ENCODE results near the gene ASB13. TPM values are rescaled to one million over a fixed set of nuclear protein-coding genes. Genes with fewer than 3 reads are reported as not detected.

Gene ASB13
- total and polyA plus RNA-seq, 10 of the 15 experiments (the other 5 are each of a cell fraction or from before 2014, with no cell fraction given): 0.02 to 0.59 (median 0.10) TPM; not detected in 2

- TF ChIP-seq CEBPZ (IDR thresholded peaks at IDR 0.05; ENCODE audit: low read depth, low read length): no peak
- peak; percentile 62 for TF ChIP-seq USF1 (IDR thresholded peaks at IDR 0.05; ENCODE audit: borderline replicate concordance, extremely low read length, insufficient read depth, low read depth, low read length)
- TF ChIP-seq CBX3 (IDR thresholded peaks at IDR 0.05; ENCODE audit: borderline replicate concordance, low read depth): no peak
- TF ChIP-seq POLR2AphosphoS5 (IDR thresholded peaks at IDR 0.05; ENCODE audit: low read length): peak; percentile 82
- TF ChIP-seq SMAD5 (IDR thresholded peaks at IDR 0.05; ENCODE audit: low read depth): no peak
- TF ChIP-seq ZNF622 (IDR thresholded peaks at IDR 0.05): no peak
- TF ChIP-seq MLLT1 (IDR thresholded peaks at IDR 0.05): peak; percentile 64
- no peak for TF ChIP-seq WRNIP1 (IDR thresholded peaks at IDR 0.05; ENCODE audit: borderline replicate concordance, low read depth, low read length)
- TF ChIP-seq SRF (IDR thresholded peaks at IDR 0.05; ENCODE audit: low read depth in 2 of 2, low read length in 2 of 2): peak in 1 of 2 experiments; percentile 63; a peak in 3 of 4 replicates
- TF ChIP-seq BHLHE40 (IDR thresholded peaks at IDR 0.05; ENCODE audit: borderline replicate concordance in 1 of 2, low read depth in 2 of 2, low read length in 1 of 2): no peak; a peak in 1 of 4 replicates
- TF ChIP-seq CBFB (IDR thresholded peaks at IDR 0.05; ENCODE audit: low read depth): 0 out of 2 replicates have a peak, but pooled peaks have one; percentile 39
- TF ChIP-seq NFYA (IDR thresholded peaks at IDR 0.05; ENCODE audit: borderline replicate concordance, low read depth, low read length): no peak
- TF ChIP-seq MXI1 (IDR thresholded peaks at IDR 0.05; ENCODE audit: low read depth, low read length): peak; percentile 73
- peak; percentile 76 for TF ChIP-seq RAD51 (IDR thresholded peaks at IDR 0.05)
- TF ChIP-seq SREBF2 (IDR thresholded peaks at IDR 0.05; ENCODE audit: low read length): no peak
- no peak for TF ChIP-seq ESRRA (IDR thresholded peaks at IDR 0.05; ENCODE audit: low read length)
- TF ChIP-seq SIN3A (IDR thresholded peaks at IDR 0.05; ENCODE audit: low read depth, low read length): no peak
- no peak for TF ChIP-seq IRF4 (IDR thresholded peaks at IDR 0.05; ENCODE audit: low read depth, low read length)
- peak; percentile 85 for TF ChIP-seq KLF5 (IDR thresholded peaks at IDR 0.05; ENCODE audit: partially characterized antibody)
- TF ChIP-seq PAX8 (IDR thresholded peaks at IDR 0.05): no peak
- TF ChIP-seq TBL1XR1 (IDR thresholded peaks at IDR 0.05; ENCODE audit: low read depth, low read length): no peak
- TF ChIP-seq RELB (IDR thresholded peaks at IDR 0.05; ENCODE audit: low read depth): 0 out of 2 replicates have a peak, but pooled peaks have one; percentile 31
- no peak for TF ChIP-seq ZBED1 (IDR thresholded peaks at IDR 0.05; ENCODE audit: borderline replicate concordance)
- peak; percentile 97 for TF ChIP-seq CHD2 (IDR thresholded peaks at IDR 0.05; ENCODE audit: borderline replicate concordance, low read depth, low read length)
- TF ChIP-seq FOXM1 (IDR thresholded peaks at IDR 0.05; ENCODE audit: low read depth, low read length): no peak
Measured at GRCh38 chr10:5684318-5684970, 18.0 kb upstream of the ASB13 start, which contains the start of gene TASOR2 (continued).
